Tibial nerve (tissue), 4 donors: ENCODE results near the gene WDR83. TPM values are rescaled to one million over a fixed set of nuclear protein-coding genes. Genes with fewer than 3 reads are reported as not detected.
A peak's percentile ranks its signal among the peaks of the same experiment; 100 is the strongest.
"Not testable (repeated sequence)": the region's sequence is repeated elsewhere in the genome, so short reads cannot be mapped to it uniquely, and the experiment has no call there.

ENCODE experiments used
- DNase-seq, 2 donors: peaks; one replicate each; pipeline ENCODE4 v3.0.0-alpha.2; 2019; ENCODE audit warnings: low spot score in 2 of 2
- H3K27ac ChIP-seq, 4 donors: fragments of 200-600 bp; sonication (generic) in 3 of 4; one replicate each; pipeline ENCODE4 v1.5.1; 2017 to 2019; ENCODE audit warnings: mild to moderate bottlenecking in 1 of 4
- H3K27me3 ChIP-seq, 2 donors: fragments of 200-600 bp; sonication (generic) in 1 of 2; one replicate each; pipeline versions ENCODE4 v1.5.1 to v1.6.0; 2017 to 2019
- H3K36me3 ChIP-seq, 3 donors: fragments of 200-600 bp; sonication (generic); one replicate each; pipeline ENCODE4 v1.5.1; 2018 to 2019
- H3K4me1 ChIP-seq, 4 donors: fragments of 200-600 bp; sonication (generic) in 3 of 4; one replicate each; pipeline ENCODE4 v1.5.1; 2017 to 2019
- H3K4me3 ChIP-seq, 4 donors: fragments of 200-600 bp; sonication (generic) in 3 of 4; one replicate each; pipeline ENCODE4 v1.5.1; 2017 to 2019; ENCODE audit warnings: mild to moderate bottlenecking in 1 of 4, moderate library complexity in 1 of 4
- H3K9me3 ChIP-seq, 4 donors: fragments of 200-600 bp; sonication (generic) in 3 of 4; one replicate each; pipeline ENCODE4 v1.5.1; 2017 to 2019
- EP300 ChIP-seq, 2 donors: sonication (generic); formaldehyde crosslinking; IDR thresholded peaks; one replicate each; pipeline ENCODE4 v1.6.1; 2017; ENCODE audit warnings: antibody characterized with exemption in 2 of 2, mild to moderate bottlenecking in 1 of 2
- POLR2A ChIP-seq, 2 donors: fragments of 450-650 bp; IDR thresholded peaks; one replicate each; pipeline ENCODE4 v1.6.1; 2017; ENCODE audit warnings: antibody characterized with exemption in 2 of 2, mild to moderate bottlenecking in 2 of 2, moderate library complexity in 2 of 2
- WGBS, 2 donors: methylation state at CpG; one replicate each; pipeline ENCODE4 v1.1.5; 2018; 5-methylcytosine and 5-hydroxymethylcytosine counted together
- total RNA-seq, 4 donors: library from RNA; depleted of rRNA; stranded (reverse); fragments of >200 nt; gene quantifications; one replicate each; pipeline ENCODE4 v1.1.0, GENCODE V29; 2016
- TF ChIP-seq, protein P1 (sequence below), 5 experiments: fragments of 200-600 bp in 3 of 5; fragments of 450-650 bp in 2 of 5; sonication (generic) in 3 of 5; IDR thresholded peaks; one replicate each; pipeline ENCODE4 v1.5.1; 2016 to 2019; ENCODE audit warnings: antibody characterized with exemption in 5 of 5, mild to moderate bottlenecking in 3 of 5, moderate library complexity in 2 of 5

Gene WDR83, protein sequence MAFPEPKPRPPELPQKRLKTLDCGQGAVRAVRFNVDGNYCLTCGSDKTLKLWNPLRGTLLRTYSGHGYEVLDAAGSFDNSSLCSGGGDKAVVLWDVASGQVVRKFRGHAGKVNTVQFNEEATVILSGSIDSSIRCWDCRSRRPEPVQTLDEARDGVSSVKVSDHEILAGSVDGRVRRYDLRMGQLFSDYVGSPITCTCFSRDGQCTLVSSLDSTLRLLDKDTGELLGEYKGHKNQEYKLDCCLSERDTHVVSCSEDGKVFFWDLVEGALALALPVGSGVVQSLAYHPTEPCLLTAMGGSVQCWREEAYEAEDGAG
- 10 to 100 TPM in 3 of 4 donors, 1 to 10 TPM in 1; 7.9 to 19.8 (median 16.8) TPM for total RNA-seq

DNA sequence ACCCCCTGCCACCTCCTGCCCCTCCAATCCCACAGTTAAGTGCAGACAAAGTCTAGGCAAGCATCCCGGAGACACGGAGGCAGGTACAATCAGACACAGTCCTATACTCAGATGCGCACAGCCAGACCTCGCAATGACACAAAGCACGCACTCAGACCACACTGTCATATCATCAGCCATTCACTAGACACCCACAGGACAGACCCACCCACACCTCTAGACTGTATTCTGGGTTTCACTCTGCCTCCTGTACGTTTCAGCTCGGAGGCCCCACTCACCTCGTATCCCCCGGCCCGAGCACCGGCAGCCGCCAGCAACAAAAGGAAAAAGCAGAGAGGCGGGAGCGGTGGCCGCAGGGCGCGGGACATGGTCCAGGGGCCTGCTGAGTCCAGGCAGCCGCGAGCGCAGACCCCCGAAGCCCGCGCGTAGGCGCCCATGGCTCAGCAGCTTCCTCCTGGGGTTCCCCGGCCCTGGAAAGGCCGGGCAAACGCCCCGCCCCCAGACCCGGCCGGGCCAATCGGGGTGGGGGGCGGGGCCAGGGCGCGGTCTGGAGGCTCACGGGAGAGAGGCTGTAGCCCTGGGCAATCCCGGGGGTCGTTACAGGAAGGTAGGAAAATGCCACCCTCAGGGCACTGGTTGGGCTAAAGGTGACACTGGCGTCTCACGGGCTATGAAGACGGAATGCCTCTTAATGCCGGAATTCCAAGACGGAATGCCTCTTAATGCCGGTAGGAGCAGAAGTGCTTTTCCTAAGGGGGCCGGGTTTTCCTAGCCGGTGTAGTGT is at the start of gene WDR83, which contains the start of gene MAN2B1:
Gene WDR83, plus strand, starts transcription at position 543 of the 784 bp plus-strand sequence. CDS start 2,984 bp downstream, outside the sequence.
Gene MAN2B1, minus strand, starts transcription at position 478 of the 784 bp plus-strand sequence. Its CDS starts 41 bp downstream, at position 437.
- H3K36me3 ChIP-seq, result peaks cover 0 to 43% (median 15%) of the 10 kb centered on the region in 3 donors
- peak within 1 kb of the TSS; percentile 58 to 91 (median 80) for H3K27ac ChIP-seq
- H3K4me3 ChIP-seq, result peak within 1 kb of the TSS; percentile 83 to 95 (median 87)
- WGBS, 2 donors, result 1% methylated on average over 26 to 45 of the region's 46 CpGs
- H3K4me1 ChIP-seq, result peaks cover 0 to 58% (median 33%) of the 10 kb centered on the region in 4 donors
- no peaks in the 10 kb centered on the region for H3K27me3 ChIP-seq
- TF ChIP-seq, protein P1, sequence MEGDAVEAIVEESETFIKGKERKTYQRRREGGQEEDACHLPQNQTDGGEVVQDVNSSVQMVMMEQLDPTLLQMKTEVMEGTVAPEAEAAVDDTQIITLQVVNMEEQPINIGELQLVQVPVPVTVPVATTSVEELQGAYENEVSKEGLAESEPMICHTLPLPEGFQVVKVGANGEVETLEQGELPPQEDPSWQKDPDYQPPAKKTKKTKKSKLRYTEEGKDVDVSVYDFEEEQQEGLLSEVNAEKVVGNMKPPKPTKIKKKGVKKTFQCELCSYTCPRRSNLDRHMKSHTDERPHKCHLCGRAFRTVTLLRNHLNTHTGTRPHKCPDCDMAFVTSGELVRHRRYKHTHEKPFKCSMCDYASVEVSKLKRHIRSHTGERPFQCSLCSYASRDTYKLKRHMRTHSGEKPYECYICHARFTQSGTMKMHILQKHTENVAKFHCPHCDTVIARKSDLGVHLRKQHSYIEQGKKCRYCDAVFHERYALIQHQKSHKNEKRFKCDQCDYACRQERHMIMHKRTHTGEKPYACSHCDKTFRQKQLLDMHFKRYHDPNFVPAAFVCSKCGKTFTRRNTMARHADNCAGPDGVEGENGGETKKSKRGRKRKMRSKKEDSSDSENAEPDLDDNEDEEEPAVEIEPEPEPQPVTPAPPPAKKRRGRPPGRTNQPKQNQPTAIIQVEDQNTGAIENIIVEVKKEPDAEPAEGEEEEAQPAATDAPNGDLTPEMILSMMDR (IDR thresholded peaks at IDR 0.05), result no peak
- TF ChIP-seq POLR2A (IDR thresholded peaks at IDR 0.05), result peak in 1 of 2 donors; percentile 38
- TF ChIP-seq EP300 (IDR thresholded peaks at IDR 0.05), result peak in 1 of 2 donors; percentile 20
- no peaks in the 10 kb centered on the region for H3K9me3 ChIP-seq
- DNase-seq, result peak; percentile 64 to 67

DNA sequence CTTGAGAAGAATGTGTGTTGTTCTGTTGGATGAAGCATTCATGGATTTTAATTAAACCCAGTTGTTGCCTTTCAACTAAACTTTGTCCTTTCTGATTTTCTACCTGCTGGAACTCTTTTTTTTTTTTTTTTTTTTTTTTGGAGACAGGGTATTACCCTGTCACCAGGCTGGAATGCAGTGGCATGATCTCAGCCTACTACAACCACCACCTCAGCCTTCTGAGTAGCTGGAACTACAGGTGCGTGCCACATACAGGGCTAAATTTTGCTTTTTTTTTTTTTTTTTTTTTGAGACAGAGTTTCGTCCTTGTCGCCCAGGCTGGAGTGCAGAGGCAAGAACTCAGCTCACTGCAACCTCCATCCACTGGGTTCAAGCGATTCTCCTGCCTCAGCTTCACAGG is 49.0 kb upstream of the WDR83 start:
- H3K4me1 ChIP-seq, result peaks cover 0 to 52% (median 19%) of the 10 kb centered on the region in 4 donors
- no peak overlapping the region for H3K4me3 ChIP-seq
- TF ChIP-seq, protein P1 (IDR thresholded peaks at IDR 0.05), result no peak
- no peak for TF ChIP-seq EP300 (IDR thresholded peaks at IDR 0.05)
- no peak for TF ChIP-seq POLR2A (IDR thresholded peaks at IDR 0.05)
- H3K27me3 ChIP-seq, result no peaks in the 10 kb centered on the region
- DNase-seq, result no peak
- WGBS, 2 donors, result 83 to 93% methylated on average over 4 of the region's 4 CpGs
- H3K36me3 ChIP-seq, result peaks cover 0 to 49% (median 0%) of the 10 kb centered on the region in 3 donors
- H3K27ac ChIP-seq, result no peak overlapping the region
- H3K9me3 ChIP-seq, result no peaks in the 10 kb centered on the region

DNA sequence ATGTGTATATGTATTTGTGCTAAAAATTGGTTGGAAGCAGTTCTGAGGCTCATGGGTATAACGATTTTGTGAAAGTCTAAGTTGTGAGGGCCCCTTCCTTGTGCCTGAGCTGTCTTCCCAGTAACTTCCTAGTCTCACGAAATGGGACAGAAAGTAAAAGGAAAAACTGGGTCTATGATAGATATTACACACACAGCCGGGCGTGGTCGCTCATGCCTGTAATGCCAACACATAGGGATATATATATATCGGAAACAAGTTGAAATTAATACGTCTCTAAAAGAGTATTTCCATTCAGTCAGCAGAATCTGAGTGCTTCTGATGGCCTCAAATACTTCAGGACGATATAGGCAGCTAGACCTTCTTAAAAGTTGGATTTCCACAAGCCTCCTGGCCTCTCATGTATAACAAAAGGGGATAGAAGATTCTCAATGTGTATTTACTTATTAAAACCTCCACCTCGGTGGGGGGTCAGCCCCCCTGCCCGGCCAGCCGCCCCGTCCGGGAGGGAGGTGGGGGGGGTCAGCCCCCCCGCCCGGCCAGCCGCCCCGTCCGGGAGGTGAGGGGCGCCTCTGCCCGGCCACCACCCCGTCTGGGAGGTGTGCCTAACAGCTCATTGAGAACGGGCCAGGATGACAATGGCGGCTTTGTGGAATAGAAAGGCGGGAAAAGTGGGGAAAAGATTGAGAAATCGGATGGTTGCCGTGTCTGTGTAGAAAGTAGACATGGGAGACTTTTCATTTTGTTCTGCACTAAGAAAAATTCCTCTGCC is 45.2 kb upstream of the WDR83 start:
- H3K27ac ChIP-seq, result peak overlapping the region in 1 of 4 donors; percentile 78
- DNase-seq, H3K9me3 ChIP-seq, H3K27me3 ChIP-seq, H3K4me3 ChIP-seq: not testable (repeated sequence)
- peaks cover 0 to 34% (median 3%) of the 10 kb centered on the region in 4 donors for H3K4me1 ChIP-seq
- peaks cover 7 to 52% (median 19%) of the 10 kb centered on the region in 3 donors for H3K36me3 ChIP-seq
- 48 to 64% methylated on average over 14 to 26 of the region's 26 CpGs for WGBS, 2 donors

DNA sequence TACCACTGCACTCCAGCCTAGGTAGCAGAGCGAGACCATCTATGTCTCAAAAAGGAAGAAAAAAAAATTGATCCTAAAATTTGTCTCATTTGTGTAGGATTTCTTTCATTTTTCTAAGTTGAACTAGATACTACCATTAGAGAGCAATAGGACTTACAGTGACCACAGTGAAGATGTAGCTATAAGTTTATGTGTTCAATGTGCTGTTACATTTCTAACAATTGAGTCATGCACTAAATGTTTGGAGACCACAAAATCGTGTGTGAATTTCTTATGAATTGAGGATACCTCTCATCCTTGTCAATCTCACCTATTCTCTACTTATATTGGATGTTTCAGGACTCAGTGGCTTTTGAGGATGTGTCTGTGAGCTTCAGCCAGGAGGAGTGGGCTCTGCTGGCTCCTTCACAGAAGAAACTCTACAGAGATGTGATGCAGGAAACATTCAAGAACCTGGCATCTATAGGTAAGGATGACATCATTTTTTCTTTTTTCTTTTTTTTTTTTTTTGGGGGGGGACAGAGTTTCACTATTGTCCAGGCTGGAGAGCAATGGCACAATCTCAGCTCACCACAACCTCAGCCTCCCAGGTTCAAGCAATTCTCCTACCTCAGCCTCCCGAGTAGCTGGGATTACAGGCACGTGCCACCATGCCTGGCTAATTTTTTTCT is 43.1 kb upstream of the WDR83 start:
- Histone ChIP-seq H3K4me3 (no peak overlapping the region), H3K27ac (no peak overlapping the region), H3K9me3 (peaks cover 0 to 15% (median 6%) of the 10 kb centered on the region in 4 donors), H3K36me3 (peaks cover 16 to 66% (median 38%) of the 10 kb centered on the region in 3 donors), H3K27me3 (no peaks in the 10 kb centered on the region), H3K4me1 (peaks cover 0 to 29% (median 2%) of the 10 kb centered on the region in 4 donors)
- WGBS, 2 donors, result 86 to 87% methylated on average over 4 of the region's 4 CpGs
- no peak for DNase-seq
- no peak for TF ChIP-seq EP300 (IDR thresholded peaks at IDR 0.05)
- TF ChIP-seq POLR2A (IDR thresholded peaks at IDR 0.05), result no peak
- TF ChIP-seq, protein P1 (IDR thresholded peaks at IDR 0.05), result no peak

DNA sequence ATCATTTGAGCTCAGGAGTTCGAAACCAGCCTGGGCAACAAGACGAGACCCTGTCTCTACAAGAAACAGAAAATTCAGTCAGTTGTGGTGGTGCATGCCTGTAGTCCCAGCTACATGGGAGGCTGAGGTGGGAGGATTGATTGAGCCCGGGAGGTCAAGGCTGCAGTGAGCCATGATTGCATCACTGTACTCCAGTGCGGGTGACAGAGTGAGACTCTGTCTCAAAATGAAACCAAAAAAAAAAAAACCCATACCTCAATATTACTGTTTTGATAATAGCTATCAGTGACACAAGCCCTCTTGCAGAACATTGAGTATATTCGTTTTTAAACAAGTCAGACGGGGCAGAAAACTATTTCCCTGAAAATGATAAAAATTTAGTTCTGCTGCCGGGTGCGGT is 39.6 kb upstream of the WDR83 start:
- DNase-seq, result no peak
- Histone ChIP-seq H3K27me3 (no peaks in the 10 kb centered on the region), H3K27ac (no peak overlapping the region), H3K36me3 (peaks cover 18 to 88% (median 38%) of the 10 kb centered on the region in 3 donors), H3K9me3 (peaks cover 0 to 25% (median 8%) of the 10 kb centered on the region in 4 donors), H3K4me3 (no peak overlapping the region), H3K4me1 (peaks cover 0 to 12% (median 2%) of the 10 kb centered on the region in 4 donors)
- WGBS, 2 donors, result 91 to 96% methylated on average over 8 of the region's 8 CpGs
- TF ChIP-seq, protein P1 (IDR thresholded peaks at IDR 0.05), result no peak
- TF ChIP-seq POLR2A (IDR thresholded peaks at IDR 0.05) (no peak), EP300 (IDR thresholded peaks at IDR 0.05) (no peak)
